Measurements from ENCODE around the gene WASHC4.
"Not testable (repeated sequence)": the region's sequence is repeated elsewhere in the genome, so short reads cannot be mapped to it uniquely, and the experiment has no call there.

Gene WASHC4

DNA sequence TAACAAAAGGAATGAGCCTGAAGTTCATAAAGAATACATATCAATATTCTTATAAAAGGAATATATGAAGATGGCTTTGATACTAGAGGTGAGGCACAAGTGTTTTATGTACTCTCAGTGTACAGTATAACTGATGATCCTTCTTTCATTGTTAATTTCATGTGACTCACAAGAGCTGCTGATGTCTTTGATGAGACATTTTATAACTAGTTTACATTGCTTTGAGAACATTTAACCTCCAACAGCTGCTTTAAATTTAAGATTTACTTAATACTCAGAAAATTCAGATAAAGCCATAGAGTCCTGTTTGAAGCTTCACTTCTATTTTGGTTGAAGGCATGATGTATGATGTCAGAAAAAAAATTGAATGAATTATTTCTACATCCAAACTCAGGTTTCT lies 59.8 kb downstream of the WASHC4 start:
- DNase-seq, result no peak

DNA sequence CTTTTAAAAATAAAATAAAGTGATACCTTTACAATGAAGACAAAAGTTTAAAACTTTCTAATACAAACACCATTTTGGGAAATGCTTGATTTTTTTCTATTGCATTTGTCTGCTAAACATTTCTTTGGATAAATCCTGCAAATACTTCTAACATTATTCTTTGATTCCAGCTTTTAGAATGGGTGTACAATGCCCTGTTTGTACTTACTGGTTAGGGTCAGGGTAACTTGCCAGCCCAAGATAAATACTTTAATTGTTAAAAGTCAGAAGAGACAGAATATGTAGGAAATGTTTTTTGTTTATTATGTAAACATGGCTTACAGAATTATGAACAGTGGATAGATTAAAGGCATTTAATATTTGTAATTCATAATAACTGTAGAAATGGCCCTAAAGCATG lies 60.5 kb downstream of the WASHC4 start:
- no peak for DNase-seq

DNA sequence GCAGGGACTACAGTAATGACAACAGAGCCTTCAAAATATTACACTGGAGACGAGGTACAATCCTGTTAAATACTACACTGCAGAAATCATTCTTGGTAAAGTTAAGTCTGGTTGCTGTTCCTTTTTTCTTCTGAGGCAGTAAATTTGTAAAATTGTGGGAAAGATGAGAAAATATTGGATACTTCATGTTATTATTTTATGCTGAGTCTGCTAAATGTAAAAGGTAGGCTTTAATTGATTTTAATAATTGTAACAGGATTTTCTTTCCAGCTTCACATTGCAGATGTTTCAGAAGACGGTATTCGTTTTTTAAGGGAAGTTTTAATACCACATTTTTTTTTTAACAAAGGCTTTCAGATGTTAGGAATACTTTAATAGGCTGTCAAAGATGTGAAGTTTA lies 62.6 kb downstream of the WASHC4 start:
- DNase-seq, result no peak

DNA sequence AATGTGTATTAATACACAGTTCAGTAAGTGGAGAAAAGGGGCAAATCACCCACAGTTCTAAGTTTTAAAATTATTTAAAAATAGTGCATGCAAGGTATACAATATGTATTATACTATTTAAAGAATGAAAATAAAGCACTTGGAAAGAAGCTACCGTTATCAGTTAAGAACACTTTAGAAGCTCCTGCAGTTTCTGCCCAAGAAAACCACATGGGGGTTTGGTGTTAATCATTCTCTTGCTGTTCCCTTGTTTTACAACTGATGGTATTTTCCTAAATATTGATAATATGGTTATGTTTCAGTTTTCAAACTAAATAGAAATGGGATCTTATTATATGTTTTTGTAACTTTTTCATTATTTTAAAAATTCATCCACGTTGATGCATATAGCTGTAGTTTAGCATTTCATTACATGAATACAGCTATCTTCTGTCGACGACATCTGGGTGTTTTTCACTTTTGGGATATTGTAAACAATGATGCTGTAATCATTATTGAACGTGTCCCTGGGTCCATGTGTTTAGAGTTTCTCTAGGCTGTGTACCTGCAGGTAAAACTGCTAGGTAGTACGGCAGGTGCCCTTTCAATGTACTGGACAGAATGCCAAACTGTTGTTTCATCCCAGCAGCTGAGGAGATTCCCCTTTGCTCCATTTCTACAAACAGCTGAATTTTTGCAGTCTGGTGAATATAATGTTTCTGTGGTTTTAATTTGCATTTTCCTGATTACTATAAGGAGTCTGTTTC lies 64.3 kb downstream of the WASHC4 start:
- DNase-seq, result no peak

DNA sequence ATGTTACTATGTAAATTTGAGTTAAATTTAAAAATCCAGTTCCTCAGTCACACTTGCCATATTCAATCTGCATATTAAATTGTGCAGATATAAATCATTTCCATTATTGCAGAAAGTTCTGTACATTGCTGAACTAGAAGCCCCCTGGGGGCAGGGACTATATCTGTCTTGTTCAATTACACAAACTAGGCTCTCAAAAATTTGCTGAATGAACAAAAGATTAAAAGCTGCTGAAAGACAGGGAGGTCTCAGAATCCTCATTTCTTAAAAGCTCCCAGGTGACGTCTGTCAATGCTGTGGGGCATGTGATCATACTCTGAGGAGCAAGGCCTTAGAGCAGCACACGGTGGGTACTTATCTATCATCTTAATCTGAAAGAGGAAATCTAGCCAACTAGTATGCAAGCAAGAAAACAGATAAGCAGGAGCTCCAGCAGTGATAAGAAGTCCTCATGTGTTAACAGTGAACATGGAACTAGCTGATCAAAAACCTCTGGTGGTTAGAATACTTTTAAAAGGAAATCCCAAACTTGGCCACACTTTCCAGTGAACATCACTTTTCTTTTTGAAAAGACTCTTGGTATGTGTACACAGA lies 68.0 kb downstream of the WASHC4 start:
- no peak for DNase-seq

DNA sequence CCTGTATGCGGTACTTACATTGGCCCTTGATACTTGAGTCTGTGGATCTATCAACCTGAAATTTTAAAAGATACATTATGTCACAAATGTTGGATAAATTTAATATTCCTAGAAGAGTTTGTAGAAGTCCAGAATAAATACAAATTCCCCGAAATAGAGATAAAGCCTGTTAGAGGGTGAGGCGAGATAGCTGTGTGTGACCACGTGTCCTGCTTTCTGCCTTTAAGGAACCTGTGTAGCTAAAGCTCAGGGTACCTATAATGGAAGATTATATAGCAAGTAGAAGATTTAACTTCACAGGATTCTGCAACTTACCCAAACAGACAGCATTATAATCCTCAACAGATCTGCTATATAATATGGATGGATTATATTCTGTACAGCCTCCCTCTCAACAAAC lies 69.7 kb downstream of the WASHC4 start:
- no peak for DNase-seq

DNA sequence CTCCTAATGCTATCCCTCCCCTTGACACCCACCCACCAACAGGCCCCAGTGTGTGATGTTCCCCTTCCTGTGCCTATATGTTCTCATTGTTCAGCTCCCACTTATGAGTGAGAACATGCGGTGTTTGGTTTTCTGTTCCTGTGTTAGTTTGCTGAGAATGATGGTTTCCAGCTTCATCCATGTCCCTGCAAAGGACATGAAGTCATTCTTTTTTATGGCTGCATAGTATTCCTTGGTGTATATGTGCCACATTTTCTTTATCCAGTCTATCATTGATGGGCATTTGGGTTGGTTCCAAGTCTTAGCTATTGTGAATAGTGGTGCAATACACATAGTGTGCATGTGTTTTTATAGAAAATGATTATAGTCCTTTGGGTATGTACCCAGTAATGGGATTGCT lies 71.6 kb downstream of the WASHC4 start:
- not testable (repeated sequence) for DNase-seq

DNA sequence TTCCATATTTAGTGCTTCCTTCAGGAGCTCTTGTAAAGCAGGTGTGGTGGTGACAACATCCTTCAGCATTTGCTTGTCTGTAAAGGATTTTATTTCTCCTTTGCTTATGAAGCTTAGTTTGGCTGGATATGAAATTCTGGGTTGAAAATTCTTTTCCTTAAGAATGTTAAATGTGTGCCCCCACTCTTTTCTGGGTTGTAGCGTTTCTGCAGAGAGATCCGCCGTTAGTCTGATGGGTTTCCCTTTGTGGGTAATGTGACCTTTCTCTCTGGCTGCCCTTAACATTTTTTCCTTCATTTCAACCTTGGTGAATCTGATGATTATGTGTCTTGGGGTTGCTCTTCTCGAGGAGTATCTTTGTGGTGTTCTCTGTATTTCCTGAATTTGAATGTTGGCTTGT lies 75.9 kb downstream of the WASHC4 start:
- DNase-seq, result not testable (repeated sequence)

DNA sequence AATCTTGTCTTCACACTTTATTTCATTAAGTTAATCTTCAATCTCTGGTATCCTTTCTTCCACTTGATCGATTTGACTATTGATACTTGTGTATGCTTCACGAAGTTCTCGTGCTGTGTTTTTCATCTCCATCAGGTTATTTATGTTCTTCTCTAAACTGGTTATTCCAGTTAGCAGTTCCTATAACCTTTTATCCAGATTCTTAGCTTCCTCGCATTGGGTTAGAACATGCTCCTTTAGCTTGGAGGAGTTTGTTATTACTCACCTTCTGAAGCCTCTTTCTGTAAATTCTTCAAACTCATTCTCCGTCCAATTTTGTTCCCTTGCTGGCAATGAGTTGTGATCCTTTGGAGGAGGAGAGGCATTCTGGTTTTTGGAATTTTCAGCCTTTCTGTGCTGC lies 76.4 kb downstream of the WASHC4 start:
- DNase-seq, result not testable (repeated sequence)

DNA sequence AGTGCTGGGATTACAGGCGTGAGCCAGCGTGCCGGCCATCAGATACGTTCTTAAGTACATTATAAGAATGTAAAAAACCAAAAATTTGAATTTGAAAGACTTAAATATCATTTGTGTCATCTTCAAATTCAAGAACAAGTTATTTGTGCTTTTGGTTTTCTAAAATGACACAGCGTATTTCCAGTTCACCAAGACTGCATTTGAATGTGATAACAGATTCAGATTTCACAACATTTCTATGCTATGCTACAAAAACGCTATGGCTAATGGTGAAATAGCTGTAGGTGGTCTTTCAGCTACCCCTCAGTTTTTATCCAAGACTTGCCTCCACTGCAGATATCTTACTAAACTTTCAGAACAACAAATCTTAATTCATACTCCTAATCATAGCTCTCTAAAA lies 81.8 kb downstream of the WASHC4 start:
- DNase-seq, result no peak

DNA sequence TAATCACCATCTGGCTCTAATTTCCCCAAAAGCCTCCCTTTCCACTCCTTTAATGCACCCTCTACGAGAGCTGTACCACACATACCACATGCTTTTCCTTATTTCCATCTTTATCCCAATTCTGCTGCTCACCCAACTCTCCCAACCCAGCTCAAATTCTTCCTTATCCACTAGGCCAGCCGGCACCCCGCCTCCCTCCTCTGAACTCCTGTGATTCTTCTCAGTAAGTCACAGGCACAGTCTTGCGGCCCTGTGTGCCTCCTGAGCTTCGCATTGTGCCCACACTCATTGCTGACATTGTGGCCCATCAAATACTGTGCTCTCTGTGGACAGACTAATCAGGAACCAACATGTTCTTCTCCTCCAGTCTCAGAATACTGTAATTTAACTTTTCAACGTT lies 83.0 kb downstream of the WASHC4 start:
- no peak for DNase-seq

DNA sequence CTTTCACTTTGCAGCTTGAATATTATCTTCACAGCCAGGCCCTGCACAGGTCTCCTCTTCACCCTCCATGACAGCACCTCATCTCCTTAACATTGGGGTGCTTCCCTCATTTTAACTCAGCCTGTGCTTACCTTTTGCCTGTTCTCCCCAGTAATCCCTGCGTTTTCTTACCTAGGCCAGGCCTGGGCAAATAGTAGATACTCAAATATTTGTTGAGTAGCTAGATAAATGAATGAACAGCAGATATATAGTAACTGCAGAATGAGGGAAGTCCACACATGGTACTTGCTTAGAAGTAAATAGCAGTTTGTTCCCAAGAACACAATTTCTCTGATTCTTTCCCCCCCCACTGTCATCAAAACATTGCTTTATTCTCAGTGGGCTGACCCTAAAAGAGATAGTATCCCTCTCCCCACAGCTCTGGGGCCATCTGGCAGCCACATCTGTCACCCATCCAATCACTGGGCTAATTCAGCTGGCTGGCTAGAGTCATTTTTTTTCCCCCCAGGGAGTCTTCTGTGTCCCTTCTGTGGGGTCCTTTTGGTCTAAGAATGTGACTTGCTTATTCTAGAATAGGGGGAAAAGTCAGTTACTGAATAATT lies 85.2 kb downstream of the WASHC4 start:
- no peak for DNase-seq

DNA sequence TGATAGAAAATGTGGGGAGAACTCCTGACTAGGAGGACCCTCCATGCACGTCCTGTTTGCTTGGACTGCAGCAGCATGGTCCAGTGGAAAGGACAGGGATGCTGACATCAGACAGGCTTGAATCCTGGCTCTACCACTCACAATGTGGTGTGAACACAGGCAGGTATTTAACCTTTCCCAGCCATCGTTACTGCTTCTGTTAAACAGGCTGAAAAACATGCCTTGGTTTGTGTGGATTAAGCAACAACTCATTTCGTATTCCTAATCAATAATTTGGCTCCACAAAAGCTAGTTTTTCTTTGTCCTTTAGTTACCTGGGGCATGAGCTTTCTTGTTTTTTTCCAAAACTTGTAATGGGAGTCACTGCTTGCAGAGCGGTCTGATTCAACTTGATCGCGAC lies 87.4 kb downstream of the WASHC4 start:
- DNase-seq, result no peak

DNA sequence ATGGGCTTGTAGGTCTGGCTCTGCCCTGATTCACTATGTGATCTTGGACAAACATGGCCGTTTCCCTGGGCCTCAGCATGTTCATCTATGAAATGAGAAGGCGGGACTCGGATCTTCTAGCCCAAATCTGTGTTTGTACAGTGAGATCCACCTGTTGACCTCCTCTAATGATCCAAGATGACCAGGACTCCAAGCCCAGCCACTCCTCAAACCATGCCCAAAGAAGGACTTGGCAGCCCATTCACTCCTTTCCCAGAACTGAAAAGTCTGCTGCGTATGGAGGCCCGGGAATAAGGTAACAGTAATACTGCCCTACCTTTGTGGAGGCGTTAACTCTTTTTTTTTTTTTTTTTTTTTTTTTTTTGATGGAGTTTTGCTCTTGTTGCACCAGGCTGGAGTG lies 88.6 kb downstream of the WASHC4 start:
- DNase-seq, result no peak

DNA sequence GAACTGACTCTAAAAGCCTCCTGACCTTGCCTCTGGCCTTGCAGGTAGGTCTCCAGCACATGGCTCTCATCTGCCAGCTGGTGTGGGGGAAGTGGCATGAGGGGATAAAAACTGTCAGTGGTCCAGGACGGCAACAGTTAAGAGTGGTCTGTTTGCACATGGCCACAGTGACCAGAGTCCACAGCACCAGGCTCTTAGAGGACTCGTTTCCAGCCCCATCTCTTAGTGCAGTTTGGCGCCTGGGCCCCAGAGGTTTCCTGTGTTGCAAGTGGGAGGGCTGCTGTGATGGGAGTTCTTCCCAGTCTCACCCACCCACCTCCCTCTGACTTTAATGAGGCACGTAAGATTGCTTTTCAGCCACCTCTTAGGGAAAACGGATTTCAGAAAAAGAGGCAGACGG lies 91.4 kb downstream of the WASHC4 start:
- no peak for DNase-seq

DNA sequence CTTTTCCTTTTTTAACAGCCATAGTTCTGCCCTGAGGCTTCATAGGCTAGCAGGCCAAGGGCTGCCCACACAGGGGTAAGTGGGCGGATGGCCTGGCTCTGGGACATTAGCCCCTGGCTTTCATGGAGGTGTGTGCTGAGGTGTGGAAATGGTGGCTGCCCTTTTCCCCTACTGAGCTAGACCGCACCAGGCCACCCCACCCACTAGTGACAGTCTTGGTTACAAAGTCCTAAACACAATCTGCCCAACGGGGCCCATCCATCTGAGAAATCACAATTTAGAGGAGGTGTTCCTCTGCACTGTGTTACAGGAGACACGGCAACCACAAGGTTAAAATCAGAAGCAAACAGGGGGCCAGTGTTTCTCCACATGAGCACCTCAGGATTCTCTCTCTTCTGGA lies 92.9 kb downstream of the WASHC4 start:
- no peak for DNase-seq

DNA sequence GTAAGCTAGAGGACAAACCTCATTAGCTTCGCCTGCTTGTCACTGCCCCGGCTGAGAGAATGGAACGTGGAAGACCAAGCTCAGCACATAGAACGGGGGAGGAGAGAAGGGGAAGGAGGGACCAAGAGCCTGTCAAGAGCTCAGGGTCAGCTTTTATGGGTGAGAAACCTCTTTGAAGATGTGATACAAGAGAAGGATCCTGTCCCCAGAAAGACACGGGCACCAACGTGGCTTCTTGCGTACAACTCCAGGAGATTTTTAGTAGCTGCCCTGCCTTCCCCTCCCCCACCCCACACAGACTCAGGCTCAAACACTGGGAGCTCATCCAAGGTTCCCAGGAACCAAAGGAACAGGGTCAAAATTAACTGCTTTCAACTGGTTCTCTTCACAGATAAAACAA lies 93.8 kb downstream of the WASHC4 start:
- no peak for DNase-seq

DNA sequence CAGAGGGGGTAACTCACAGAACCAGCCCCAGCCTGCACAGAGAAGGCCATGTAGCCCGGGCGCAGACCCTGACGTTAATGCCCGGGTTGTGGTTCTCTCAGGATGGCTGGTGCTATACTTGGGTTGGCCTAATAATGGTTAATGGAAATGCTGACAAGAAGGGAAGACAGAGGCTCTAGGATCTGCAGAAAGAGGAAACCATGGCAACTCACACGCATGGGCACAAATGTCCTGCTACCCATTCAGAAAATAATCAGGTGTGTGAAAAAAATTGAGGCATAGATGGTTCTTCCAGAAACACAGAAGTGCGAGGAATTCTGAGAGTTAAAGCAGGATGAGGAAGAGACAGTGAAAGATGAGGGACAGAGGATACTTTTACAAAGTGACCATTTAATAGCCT lies 94.7 kb downstream of the WASHC4 start:
- DNase-seq, result no peak

DNA sequence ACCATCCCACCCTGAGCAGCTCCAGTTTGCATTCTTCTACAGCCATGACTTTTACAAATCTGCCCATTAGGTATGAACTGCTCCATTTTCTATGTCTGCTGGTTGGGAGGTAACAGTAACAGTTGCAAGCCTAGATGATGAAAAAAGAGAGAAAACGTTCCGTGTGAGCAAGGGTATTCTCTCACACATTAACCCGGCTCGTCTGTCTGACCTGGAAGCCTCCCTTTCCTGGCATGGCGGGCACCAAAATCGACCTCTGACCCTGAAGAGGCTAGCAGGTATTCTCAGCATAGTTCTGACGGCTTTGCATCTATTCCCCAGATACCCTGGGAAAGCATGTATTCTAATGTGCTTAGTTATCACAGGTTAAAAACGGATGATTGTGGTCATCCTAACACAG lies 96.6 kb downstream of the WASHC4 start:
- DNase-seq, result no peak

DNA sequence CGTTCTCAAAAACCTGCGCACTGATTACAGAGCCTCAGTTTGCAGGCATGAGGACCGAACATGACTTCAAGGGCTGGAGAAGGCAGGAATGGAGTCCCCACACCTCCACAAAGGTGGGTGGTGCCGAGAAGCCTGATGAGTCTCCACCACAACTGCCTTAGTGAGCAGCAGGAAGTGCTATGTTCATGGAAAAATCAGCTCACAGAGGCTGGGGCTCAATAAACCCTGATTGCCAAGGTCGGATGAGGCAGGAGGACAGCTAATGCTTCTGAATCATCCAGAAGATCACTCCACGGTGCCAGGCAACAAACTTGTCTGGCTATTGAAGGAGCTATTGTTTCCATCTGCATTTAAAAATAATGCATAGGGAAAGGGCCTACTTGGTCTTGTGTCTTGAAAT lies 97.4 kb downstream of the WASHC4 start:
- DNase-seq, result peak; percentile 39 to 60

DNA sequence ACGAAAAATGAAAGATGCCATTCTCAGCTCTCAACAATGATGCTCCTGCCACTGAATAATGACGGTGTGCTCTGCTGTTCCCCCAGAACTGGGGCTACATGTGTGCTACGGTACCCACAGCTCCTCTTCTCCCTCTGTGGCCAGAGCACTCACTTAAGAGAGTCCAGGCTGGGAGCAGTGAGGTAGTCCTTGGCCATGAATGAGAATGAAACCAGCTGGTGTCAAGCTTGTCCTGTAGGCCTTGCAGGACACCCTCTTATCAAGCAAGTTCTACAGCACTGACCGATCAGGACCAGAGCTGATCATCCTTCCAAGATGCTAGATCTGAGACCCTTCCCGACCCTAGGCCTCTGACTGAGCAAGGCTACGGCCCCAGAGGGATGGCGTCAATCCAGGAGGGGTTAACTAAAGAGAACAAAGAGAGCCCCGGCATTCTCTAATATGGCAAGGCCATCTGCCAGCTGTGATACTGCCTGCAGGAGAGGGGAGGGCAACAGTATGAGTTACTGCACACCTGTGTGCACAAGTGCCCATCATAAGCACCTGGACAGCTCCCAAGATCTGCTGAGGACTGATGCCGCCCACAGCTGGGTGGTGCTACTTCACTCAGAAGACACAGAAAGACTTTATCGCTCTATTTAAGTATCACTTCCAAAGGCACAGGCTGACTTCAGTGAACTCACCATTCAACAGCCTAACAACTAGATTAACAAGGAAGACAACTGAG lies 98.0 kb downstream of the WASHC4 start:
- DNase-seq, result no peak

DNA sequence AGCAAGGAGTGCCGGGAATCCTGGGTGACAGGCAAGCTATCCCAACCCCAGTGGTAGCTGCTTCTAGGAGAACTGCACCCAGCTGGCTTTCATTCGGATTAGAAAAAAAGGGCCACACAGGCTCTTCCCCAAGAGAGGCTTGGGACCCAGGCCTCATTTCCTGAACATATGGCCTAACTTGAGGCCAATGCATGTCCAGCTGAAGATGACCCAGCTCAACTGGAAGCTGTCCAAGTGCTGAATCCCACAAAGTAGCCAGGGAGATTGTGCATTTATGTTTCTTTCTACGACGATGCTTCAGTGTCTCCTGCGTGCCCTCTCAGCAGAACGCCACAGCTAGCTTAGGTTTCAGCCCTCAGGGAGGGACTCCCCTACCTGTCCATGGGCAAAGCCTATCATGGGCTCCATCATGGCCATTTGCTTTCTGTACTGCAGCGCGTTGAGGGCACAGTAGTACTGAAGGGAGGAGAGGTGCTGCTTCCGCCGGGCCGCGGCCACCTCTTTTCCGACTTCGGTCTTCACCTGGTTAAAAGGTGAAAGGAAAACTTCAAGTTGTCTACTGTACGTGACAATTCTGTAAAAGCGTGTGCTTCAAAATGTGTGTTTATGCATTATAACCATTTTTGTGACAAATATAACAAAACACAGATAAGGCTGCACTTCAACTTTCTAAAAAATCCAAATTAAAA lies 99.3 kb downstream of the WASHC4 start:
- DNase-seq, result no peak

DNA sequence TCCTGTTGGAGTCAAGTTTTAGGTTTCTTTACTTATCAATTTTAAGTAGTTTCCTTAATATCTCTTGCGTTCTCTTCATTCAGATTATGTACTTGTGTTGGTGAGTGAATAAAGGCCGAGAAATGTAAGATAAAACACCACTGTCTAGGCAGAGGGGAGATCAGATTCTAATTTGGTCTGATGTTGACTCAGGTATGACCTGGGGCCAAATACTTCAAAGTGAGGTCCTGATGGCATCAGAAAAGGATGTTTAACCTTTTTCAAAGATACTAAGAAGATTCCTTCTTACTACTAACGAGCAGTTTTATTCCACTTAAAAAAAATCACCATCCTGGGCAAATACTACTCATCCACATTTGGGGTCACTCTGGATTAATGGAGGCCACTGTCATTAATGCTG lies 101.6 kb downstream of the WASHC4 start:
- no peak for DNase-seq
